HepG2 (cell line): ENCODE measurements around the gene NOS1AP. TPM values are rescaled to one million over a fixed set of nuclear protein-coding genes. Genes with fewer than 3 reads are reported as not detected.

ENCODE experiments used
- GLMP ChIP-seq: sonication (generic); formaldehyde crosslinking; IDR thresholded peaks from 2 replicates; pipeline ENCODE4 v1.9.0; 2021; ENCODE audit warnings: missing genetic modification reagents, mild to moderate bottlenecking, borderline replicate concordance
- PTBP1 ChIP-seq: fragments of 200-400 bp; formaldehyde crosslinking; IDR thresholded peaks from 2 replicates; pipeline ENCODE4 v1.6.1; 2018; ENCODE audit warnings: low read length, low read depth; ENCODE audit not compliant: poor library complexity, severe bottlenecking
- ZNF816 ChIP-seq: sonication (generic); formaldehyde crosslinking; IDR thresholded peaks from 2 replicates; pipeline ENCODE4 v1.8.0; 2022; ENCODE audit warnings: missing genetic modification reagents, mild to moderate bottlenecking, borderline replicate concordance
- polyA plus RNA-seq, 8 experiments: library from polyadenylated mRNA; depleted of rRNA in 3 of 8; stranded (reverse) in 7 of 8; unstranded in 1 of 8; fragments of >200 nt; fragmentation: Illumina TruSeq in 4 of 8; extraction: Trizol in 4 of 8; gene quantifications; 2 replicates each; pipeline versions ENCODE4 v1.2.1 to v1.2.3, GENCODE V29; 2011 to 2016; ENCODE audit warnings: low read depth in 4 of 8, missing spikeins in 1 of 8, mixed read lengths in 1 of 8; ENCODE audit not compliant: insufficient read depth in 1 of 8
- total RNA-seq, 5 experiments: library from RNA; depleted of rRNA; stranded (reverse); fragments of >200 nt; fragmentation: Illumina TruSeq; extraction: Trizol; gene quantifications; 2 replicates each; pipeline ENCODE4 v1.2.3, GENCODE V29; 2016; ENCODE audit warnings: low read depth in 1 of 5
- TF ChIP-seq, protein P1 (sequence below), 2 experiments: sonication (generic) in 1 of 2; formaldehyde crosslinking in 1 of 2; IDR thresholded peaks; 2 replicates each; pipeline versions ENCODE4 v1.6.1 to v1.9.0; 2014 to 2022; ENCODE audit warnings: antibody characterized with exemption in 1 of 2, borderline replicate concordance in 1 of 2, inconsistent platforms in 1 of 2, low read depth in 1 of 2, missing genetic modification reagents in 1 of 2

Gene NOS1AP
- total and polyA plus RNA-seq, 2 of the 13 experiments (the other 11 are each of a cell fraction or from before 2014, with no cell fraction given) = 2.0 to 3.3 TPM

DNA sequence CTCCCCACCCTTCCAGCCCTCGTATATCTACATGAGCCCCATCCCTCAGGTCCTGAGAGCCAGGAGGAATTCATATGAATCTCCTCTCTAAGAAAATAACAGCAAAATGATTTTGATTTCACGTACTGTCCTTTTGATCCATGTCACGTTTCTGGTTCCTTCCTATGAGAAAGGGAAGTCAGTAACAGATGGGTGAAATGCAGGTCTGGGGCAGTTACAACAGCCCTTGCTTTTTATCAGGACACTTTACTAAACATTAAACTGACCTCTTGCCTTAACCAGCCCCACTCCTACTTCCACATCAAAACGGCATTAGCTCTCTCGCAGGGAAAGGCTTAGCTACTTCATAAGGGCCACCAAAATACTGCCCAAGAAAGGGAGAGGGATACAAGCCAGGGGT lies 248.1 kb downstream of the NOS1AP start (continued):
- TF ChIP-seq, protein P1, sequence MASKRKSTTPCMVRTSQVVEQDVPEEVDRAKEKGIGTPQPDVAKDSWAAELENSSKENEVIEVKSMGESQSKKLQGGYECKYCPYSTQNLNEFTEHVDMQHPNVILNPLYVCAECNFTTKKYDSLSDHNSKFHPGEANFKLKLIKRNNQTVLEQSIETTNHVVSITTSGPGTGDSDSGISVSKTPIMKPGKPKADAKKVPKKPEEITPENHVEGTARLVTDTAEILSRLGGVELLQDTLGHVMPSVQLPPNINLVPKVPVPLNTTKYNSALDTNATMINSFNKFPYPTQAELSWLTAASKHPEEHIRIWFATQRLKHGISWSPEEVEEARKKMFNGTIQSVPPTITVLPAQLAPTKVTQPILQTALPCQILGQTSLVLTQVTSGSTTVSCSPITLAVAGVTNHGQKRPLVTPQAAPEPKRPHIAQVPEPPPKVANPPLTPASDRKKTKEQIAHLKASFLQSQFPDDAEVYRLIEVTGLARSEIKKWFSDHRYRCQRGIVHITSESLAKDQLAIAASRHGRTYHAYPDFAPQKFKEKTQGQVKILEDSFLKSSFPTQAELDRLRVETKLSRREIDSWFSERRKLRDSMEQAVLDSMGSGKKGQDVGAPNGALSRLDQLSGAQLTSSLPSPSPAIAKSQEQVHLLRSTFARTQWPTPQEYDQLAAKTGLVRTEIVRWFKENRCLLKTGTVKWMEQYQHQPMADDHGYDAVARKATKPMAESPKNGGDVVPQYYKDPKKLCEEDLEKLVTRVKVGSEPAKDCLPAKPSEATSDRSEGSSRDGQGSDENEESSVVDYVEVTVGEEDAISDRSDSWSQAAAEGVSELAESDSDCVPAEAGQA (IDR thresholded peaks at IDR 0.05; ENCODE audit: low read depth) = no peak
- TF ChIP-seq, protein P1 (CRISPR knock-in tag; IDR thresholded peaks at IDR 0.05; ENCODE audit: borderline replicate concordance) = no peak
- TF ChIP-seq ZNF816 (CRISPR knock-in tag) = no peak
- TF ChIP-seq PTBP1 = no peak
- TF ChIP-seq GLMP = no peak
- TF ChIP-seq, all 625 proteins: peak for 0
